Fibroblast of pulmonary artery (primary cell): ENCODE results near the gene COL6A1.
A peak's percentile ranks its signal among the peaks of the same experiment; 100 is the strongest.
"Not testable (repeated sequence)": the region's sequence is repeated elsewhere in the genome, so short reads cannot be mapped to it uniquely, and the experiment has no call there.

Experiments used
- DNase-seq: peaks from one replicate; pipeline ENCODE4 v3.0.0-alpha.2; 2010; ENCODE audit warnings: low read depth
- H3K4me3 ChIP-seq: replicated peaks from 2 replicates; pipeline ENCODE4 v1.5.1; 2011; ENCODE audit warnings: low read depth, mild to moderate bottlenecking, control low read depth, low read length, moderate library complexity
- CTCF ChIP-seq: IDR thresholded peaks from 2 replicates; pipeline ENCODE4 v1.5.1; 2011; ENCODE audit warnings: mild to moderate bottlenecking, control low read depth, low read length, inconsistent platforms; ENCODE audit errors: missing control alignments

The COL6A1 gene

GRCh38 chr21:45947296-45947695 is 34.3 kb upstream of the COL6A1 start:
- no peak overlapping the region for H3K4me3 ChIP-seq
- DNase-seq: no peak
- no peak for TF ChIP-seq CTCF

GRCh38 chr21:45947716-45948255 is 33.8 kb upstream of the COL6A1 start:
- no peak for TF ChIP-seq CTCF
- no peak overlapping the region for H3K4me3 ChIP-seq
- DNase-seq: no peak

- TF ChIP-seq CTCF: no peak
- no peak for DNase-seq
- no peak overlapping the region for H3K4me3 ChIP-seq
Observed at GRCh38 chr21:45948576-45949141, 32.9 kb upstream of the COL6A1 start.

GRCh38 chr21:45949928-45950739 is 31.4 kb upstream of the COL6A1 start:
- no peak for DNase-seq
- TF ChIP-seq CTCF: no peak
- H3K4me3 ChIP-seq: no peak overlapping the region

- no peak overlapping the region for H3K4me3 ChIP-seq
- TF ChIP-seq CTCF: no peak
- peak; percentile 61 for DNase-seq
Observed at GRCh38 chr21:45950740-45951515, 30.6 kb upstream of the COL6A1 start.

- DNase-seq: no peak
- H3K4me3 ChIP-seq: no peak overlapping the region
- no peak for TF ChIP-seq CTCF
Observed at GRCh38 chr21:45951676-45952075, 29.9 kb upstream of the COL6A1 start.

- not testable (repeated sequence) for DNase-seq, H3K4me3 ChIP-seq
Observed at GRCh38 chr21:45952527-45952926, 29.0 kb upstream of the COL6A1 start.
